A549 (cell line): Measurements from ENCODE around the gene NUP62. TPM values are rescaled to one million over a fixed set of nuclear protein-coding genes. Genes with fewer than 3 reads are reported as not detected.

ENCODE experiments used
- ATAC-seq, 2 experiments: fragments of 200-7000 bp in 1 of 2; fragments of >200 bp in 1 of 2; cut with Nextera tagmentation in 1 of 2; cut with Tn5 transposase in 1 of 2; 3 replicates each; pipeline versions ENCODE4 v1.8.0 to v1.9.1; 2018 to 2020; ENCODE audit warnings: mild to moderate bottlenecking in 1 of 2, moderate library complexity in 1 of 2
- CTCF ChIA-PET: fragments of 300-600 bp; sonication (Branson Sonifier 250); formaldehyde crosslinking; extraction: SDS; loops from one replicate; lab custom pipeline; 2021; ENCODE audit warnings: antibody characterized with exemption, inconsistent platforms; lab: Yijun Ruan, JAX
- POLR2A ChIA-PET: fragments of 350-600 bp; formaldehyde crosslinking; extraction: SDS; loops from one replicate; lab custom pipeline; 2021; ENCODE audit warnings: antibody characterized with exemption, inconsistent platforms; lab: Yijun Ruan, JAX
- DNase-seq, 2 experiments: peaks; one replicate each; pipeline versions ENCODE4 v3.0.0 to v3.0.0-alpha.2; 2011 to 2016; ENCODE audit warnings: low read depth in 1 of 2, low spot score in 1 of 2
- FAIRE-seq: peaks from 2 replicates; lab custom pipeline; 2011; peaks lifted over from hg19 to GRCh38; lab: Jason Lieb, UNC
- H3K27ac ChIP-seq, 2 experiments: fragments of >200 bp; sonication (Bioruptor Twin); formaldehyde crosslinking; 3 replicates each; pipeline ENCODE4 v1.5.1; 2016 to 2017
- H3K4me1 ChIP-seq: fragments of >200 bp; sonication (Bioruptor Twin); formaldehyde crosslinking; 3 replicates; pipeline ENCODE4 v1.6.1; 2016
- H3K4me2 ChIP-seq: fragments of >200 bp; sonication (Bioruptor Twin); formaldehyde crosslinking; 3 replicates; pipeline ENCODE4 v1.6.1; 2016
- H3K4me3 ChIP-seq: fragments of >200 bp; sonication (Bioruptor Twin); formaldehyde crosslinking; 3 replicates; pipeline ENCODE4 v1.5.1; 2016
- H3K9me3 ChIP-seq: fragments of >200 bp; sonication (Bioruptor Twin); formaldehyde crosslinking; 3 replicates; pipeline ENCODE4 v1.6.1; 2016
- CBX2 ChIP-seq: fragments of 200-600 bp; sonication (generic); IDR thresholded peaks from 2 replicates; pipeline ENCODE4 v1.6.1; 2016; ENCODE audit warnings: low read depth, mild to moderate bottlenecking, borderline replicate concordance
- CBX8 ChIP-seq: fragments of 200-600 bp; sonication (generic); IDR thresholded peaks from 2 replicates; pipeline ENCODE4 v1.6.1; 2016
- FOXS1 ChIP-seq: fragments of 250-450 bp; sonication (Bioruptor Pico); IDR thresholded peaks from 2 replicates; pipeline ENCODE4 v1.5.0; 2020; ENCODE audit warnings: mild to moderate bottlenecking, moderate library complexity
- GATA3 ChIP-seq: IDR thresholded peaks from 2 replicates; pipeline ENCODE4 v1.6.1; 2012; ENCODE audit warnings: borderline replicate concordance
- HDAC2 ChIP-seq: fragments of 200-600 bp; sonication (generic); IDR thresholded peaks from 2 replicates; pipeline ENCODE4 v1.6.1; 2016
- JUNB ChIP-seq: fragments of >200 bp; sonication (Bioruptor Twin); formaldehyde crosslinking; IDR thresholded peaks from 2 replicates; pipeline ENCODE4 v1.6.1; 2016
- MAFK ChIP-seq: fragments of 450-650 bp; IDR thresholded peaks from 2 replicates; pipeline ENCODE4 v1.6.1; 2014; ENCODE audit not compliant: partially characterized antibody
- SMC3 ChIP-seq: fragments of >200 bp; sonication (Bioruptor Twin); formaldehyde crosslinking; IDR thresholded peaks from 3 replicates; pipeline ENCODE4 v1.6.1; 2018; ENCODE audit warnings: inconsistent platforms
- ZFP36 ChIP-seq: fragments of 450-650 bp; IDR thresholded peaks from 2 replicates; pipeline ENCODE4 v1.6.1; 2014; ENCODE audit warnings: borderline replicate concordance; ENCODE audit not compliant: partially characterized antibody
- ZSCAN20 ChIP-seq: fragments of 250-450 bp; sonication (Bioruptor Pico); IDR thresholded peaks from 2 replicates; pipeline ENCODE4 v1.8.0; 2022; ENCODE audit warnings: mild to moderate bottlenecking, moderate library complexity
- WGBS: methylation state at CpG from one replicate; pipeline ENCODE4 v1.1.6; 2017; ENCODE audit errors: missing lambda C conversion rate; 5-methylcytosine and 5-hydroxymethylcytosine counted together
- polyA plus RNA-seq, 4 experiments: library from polyadenylated mRNA; depleted of rRNA in 3 of 4; stranded (reverse); fragments of >200 nt; fragmentation: RNase III in 1 of 4; extraction: RNeasy Plus Mini Kit Qiagen cat#74134 plus additional on column Dnase treatment in 1 of 4; gene quantifications; 2 replicates in 3 of 4; 3 replicates in 1 of 4; pipeline ENCODE4 v1.2.3, GENCODE V29; 2011 to 2017
- TF ChIP-seq, protein P1 (sequence below): fragments of 200-600 bp; sonication (generic); IDR thresholded peaks from 2 replicates; pipeline ENCODE4 v1.6.1; 2016; ENCODE audit warnings: antibody characterized with exemption, mild to moderate bottlenecking, moderate library complexity
- TF ChIP-seq, protein P2 (sequence below): fragments of 250-450 bp; sonication (Bioruptor Pico); IDR thresholded peaks from 2 replicates; pipeline ENCODE4 v1.5.0; 2020; ENCODE audit warnings: low read depth, mild to moderate bottlenecking, moderate library complexity
- TF ChIP-seq, protein P3 (sequence below): fragments of 450-650 bp; IDR thresholded peaks from 2 replicates; pipeline ENCODE4 v1.6.1; 2014; ENCODE audit warnings: antibody characterized with exemption
- TF ChIP-seq, protein P4 (sequence below): IDR thresholded peaks from 2 replicates; pipeline ENCODE4 v1.6.1; 2012
- TF ChIP-seq, protein P5 (sequence below): IDR thresholded peaks from 2 replicates; pipeline ENCODE4 v1.6.1; 2012; ENCODE audit warnings: low read depth, borderline replicate concordance
- TF ChIP-seq, protein P6 (sequence below): IDR thresholded peaks from 2 replicates; pipeline ENCODE4 v1.6.1; 2012

Gene NUP62
- polyA plus RNA-seq, 2 of the 4 experiments (the other 2 are of a cell fraction) = 21.4 to 83.9 TPM

DNA sequence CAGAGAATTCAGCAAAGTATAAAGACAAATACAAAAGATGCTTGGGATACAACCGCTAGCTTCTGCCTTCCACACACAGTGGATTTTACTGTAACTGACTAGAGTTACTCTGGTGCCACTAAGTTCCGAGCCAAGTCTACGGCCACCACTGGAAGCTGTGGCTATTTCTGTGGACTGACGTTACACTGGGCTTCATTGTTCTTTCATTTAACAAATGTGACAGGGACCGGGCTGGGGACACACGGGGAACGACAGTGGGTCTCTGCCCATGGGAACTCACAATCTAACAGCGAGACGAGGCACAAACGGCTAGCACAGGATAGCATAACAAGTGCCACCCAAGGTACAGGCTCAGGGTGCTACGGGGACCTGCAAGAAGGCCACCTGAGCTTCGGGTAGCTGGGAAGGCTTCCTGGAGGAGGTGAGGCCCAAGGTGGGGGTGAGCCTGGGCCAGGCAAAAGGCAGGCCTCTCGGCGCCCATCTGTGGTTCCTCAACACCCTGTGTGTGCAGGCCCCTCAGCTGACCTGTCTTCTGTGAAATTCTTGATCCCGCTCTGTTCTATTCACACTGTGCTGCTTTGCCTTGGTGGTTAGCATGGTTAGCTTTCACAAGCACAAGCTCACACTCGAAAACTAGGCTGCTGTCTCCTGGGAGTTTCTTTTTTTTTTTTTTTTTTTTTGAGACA, 22.3 kb downstream of the NUP62 start:
- H3K4me2 ChIP-seq = no peak overlapping the region
- TF ChIP-seq SMC3 = no peak
- TF ChIP-seq, protein P1, sequence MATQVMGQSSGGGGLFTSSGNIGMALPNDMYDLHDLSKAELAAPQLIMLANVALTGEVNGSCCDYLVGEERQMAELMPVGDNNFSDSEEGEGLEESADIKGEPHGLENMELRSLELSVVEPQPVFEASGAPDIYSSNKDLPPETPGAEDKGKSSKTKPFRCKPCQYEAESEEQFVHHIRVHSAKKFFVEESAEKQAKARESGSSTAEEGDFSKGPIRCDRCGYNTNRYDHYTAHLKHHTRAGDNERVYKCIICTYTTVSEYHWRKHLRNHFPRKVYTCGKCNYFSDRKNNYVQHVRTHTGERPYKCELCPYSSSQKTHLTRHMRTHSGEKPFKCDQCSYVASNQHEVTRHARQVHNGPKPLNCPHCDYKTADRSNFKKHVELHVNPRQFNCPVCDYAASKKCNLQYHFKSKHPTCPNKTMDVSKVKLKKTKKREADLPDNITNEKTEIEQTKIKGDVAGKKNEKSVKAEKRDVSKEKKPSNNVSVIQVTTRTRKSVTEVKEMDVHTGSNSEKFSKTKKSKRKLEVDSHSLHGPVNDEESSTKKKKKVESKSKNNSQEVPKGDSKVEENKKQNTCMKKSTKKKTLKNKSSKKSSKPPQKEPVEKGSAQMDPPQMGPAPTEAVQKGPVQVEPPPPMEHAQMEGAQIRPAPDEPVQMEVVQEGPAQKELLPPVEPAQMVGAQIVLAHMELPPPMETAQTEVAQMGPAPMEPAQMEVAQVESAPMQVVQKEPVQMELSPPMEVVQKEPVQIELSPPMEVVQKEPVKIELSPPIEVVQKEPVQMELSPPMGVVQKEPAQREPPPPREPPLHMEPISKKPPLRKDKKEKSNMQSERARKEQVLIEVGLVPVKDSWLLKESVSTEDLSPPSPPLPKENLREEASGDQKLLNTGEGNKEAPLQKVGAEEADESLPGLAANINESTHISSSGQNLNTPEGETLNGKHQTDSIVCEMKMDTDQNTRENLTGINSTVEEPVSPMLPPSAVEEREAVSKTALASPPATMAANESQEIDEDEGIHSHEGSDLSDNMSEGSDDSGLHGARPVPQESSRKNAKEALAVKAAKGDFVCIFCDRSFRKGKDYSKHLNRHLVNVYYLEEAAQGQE = no peak
- TF ChIP-seq ZFP36 = peak; percentile 27
- no peak for TF ChIP-seq ZSCAN20 (CRISPR knock-in tag)
- TF ChIP-seq CBX2 = no peak
- TF ChIP-seq, all 56 proteins: peak for 1
- Histone ChIP-seq H3K4me3 (no peak overlapping the region), H3K9me3 (no peaks in the 10 kb centered on the region), H3K4me1 (no peaks in the 10 kb centered on the region), H3K27ac (no peak overlapping the region)
- ChIA-PET CTCF (interaction anchor here (1.0 to 1.9 kb wide), 4 partner anchors 13 to 77 kb away, joined by 3 to 13 read pairs (median 5); no protein-coding TSS in a partner anchor), POLR2A (interaction anchor here (0.6 kb wide), 1 partner anchor 21 kb away, joined by 3 read pairs; no protein-coding TSS in a partner anchor)
- 96% methylated on average over 16 of the region's 16 CpGs for WGBS
- FAIRE-seq (no peak), DNase-seq (no peak), ATAC-seq (no peak; a peak in 1 of 6 replicates)

DNA sequence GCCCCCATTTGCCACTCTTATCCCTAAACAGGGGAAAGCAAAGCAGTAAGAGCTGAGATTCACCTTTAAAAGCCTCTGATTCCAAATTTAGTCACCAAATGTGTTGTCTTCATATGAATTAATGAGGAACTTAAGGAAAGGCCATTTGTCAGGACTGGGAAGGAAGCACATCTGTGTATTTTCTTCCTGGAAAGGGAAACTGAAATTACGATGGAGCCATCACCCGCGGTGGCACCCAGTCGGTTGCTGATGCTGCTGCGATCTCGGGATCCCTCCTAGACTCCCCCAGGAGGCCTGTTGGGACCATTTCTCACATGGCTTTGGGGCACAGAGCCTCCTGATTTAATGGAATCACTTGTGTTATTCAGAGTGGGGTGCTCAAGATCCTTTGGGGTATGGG, 25.2 kb downstream of the NUP62 start:
- Histone ChIP-seq H3K4me3 (no peak overlapping the region), H3K27ac (no peak overlapping the region), H3K9me3 (no peaks in the 10 kb centered on the region), H3K4me1 (no peaks in the 10 kb centered on the region), H3K4me2 (no peak overlapping the region)
- whole genome bisulfite sequencing = 92% methylated on average over 6 of the region's 6 CpGs
- no peak for DNase-seq
- ChIA-PET CTCF (interaction anchor here (0.7 to 1.3 kb wide), 2 partner anchors 12 kb away, joined by 3 to 4 read pairs; no protein-coding TSS in a partner anchor), POLR2A (no interaction called here)
- FAIRE-seq = no peak
- ATAC-seq = no peak
- TF ChIP-seq JUNB (no peak), FOXS1 (no peak), HDAC2 (no peak), GATA3 (no peak), CBX8 (no peak), MAFK (no peak)
- TF ChIP-seq, protein P1 = no peak
- TF ChIP-seq, protein P2, sequence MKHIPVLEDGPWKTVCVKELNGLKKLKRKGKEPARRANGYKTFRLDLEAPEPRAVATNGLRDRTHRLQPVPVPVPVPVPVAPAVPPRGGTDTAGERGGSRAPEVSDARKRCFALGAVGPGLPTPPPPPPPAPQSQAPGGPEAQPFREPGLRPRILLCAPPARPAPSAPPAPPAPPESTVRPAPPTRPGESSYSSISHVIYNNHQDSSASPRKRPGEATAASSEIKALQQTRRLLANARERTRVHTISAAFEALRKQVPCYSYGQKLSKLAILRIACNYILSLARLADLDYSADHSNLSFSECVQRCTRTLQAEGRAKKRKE = no peak
- TF ChIP-seq, protein P3, sequence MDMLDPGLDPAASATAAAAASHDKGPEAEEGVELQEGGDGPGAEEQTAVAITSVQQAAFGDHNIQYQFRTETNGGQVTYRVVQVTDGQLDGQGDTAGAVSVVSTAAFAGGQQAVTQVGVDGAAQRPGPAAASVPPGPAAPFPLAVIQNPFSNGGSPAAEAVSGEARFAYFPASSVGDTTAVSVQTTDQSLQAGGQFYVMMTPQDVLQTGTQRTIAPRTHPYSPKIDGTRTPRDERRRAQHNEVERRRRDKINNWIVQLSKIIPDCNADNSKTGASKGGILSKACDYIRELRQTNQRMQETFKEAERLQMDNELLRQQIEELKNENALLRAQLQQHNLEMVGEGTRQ = no peak
- TF ChIP-seq, protein P4, sequence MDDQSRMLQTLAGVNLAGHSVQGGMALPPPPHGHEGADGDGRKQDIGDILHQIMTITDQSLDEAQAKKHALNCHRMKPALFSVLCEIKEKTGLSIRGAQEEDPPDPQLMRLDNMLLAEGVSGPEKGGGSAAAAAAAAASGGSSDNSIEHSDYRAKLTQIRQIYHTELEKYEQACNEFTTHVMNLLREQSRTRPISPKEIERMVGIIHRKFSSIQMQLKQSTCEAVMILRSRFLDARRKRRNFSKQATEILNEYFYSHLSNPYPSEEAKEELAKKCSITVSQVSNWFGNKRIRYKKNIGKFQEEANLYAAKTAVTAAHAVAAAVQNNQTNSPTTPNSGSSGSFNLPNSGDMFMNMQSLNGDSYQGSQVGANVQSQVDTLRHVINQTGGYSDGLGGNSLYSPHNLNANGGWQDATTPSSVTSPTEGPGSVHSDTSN = no peak
- TF ChIP-seq, protein P5, sequence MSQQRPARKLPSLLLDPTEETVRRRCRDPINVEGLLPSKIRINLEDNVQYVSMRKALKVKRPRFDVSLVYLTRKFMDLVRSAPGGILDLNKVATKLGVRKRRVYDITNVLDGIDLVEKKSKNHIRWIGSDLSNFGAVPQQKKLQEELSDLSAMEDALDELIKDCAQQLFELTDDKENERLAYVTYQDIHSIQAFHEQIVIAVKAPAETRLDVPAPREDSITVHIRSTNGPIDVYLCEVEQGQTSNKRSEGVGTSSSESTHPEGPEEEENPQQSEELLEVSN = no peak
- TF ChIP-seq, protein P6, sequence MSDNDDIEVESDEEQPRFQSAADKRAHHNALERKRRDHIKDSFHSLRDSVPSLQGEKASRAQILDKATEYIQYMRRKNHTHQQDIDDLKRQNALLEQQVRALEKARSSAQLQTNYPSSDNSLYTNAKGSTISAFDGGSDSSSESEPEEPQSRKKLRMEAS = no peak
- TF ChIP-seq, all 56 proteins: peak for 0
